ENCODE data around the gene MPST. TPM values are rescaled to one million over a fixed set of nuclear protein-coding genes. Genes with fewer than 3 reads are reported as not detected.

Gene MPST
- total RNA-seq, 4 donors from 2014 or later: 37.1 to 152 (median 84.1) TPM

DNA sequence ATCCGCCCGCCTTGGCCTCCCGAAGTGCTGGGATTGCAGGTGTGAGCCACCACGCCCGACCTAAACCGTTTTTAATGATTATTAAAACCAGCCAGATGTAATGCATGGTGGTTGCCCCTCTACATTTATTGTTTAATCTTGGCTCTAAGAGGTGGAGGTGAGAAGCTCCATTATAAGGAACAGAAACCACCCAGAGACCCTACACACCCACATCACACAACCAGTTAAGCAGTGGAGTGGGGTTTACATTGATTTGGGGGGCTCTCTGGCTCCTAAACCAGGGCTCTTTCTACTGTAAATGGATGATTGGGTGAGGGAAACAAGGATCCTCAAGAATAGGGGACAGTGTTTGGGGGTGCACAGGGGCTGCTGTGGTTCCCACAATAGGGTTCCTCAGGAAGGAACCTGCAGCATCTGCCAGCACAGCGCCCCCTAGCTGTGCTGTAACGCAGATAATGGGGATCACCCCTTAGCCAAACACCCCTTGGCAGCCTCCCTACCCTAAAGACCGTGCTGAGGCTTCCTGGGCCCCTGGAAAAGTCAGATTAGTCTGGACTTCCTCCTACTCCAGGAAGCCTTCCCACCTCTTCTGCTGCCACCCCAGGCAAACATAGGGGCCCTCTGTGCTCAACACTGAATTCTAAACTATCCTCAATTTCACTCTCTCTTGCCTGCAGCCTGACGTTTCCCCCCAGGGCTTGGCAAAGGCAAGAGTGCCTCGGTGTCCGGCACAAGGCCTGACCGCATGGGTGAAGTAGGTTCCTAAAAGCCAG is 2.4 kb downstream of the MPST start:
- no peaks in the 10 kb centered on the region for H3K9me3 ChIP-seq
- H3K27ac ChIP-seq: no peak overlapping the region
- H3K4me3 ChIP-seq: no peak overlapping the region
- peaks cover 3 to 12% of the 10 kb centered on the region in 2 donors for H3K4me1 ChIP-seq
- H3K27me3 ChIP-seq: no peaks in the 10 kb centered on the region
- H3K36me3 ChIP-seq: no peaks in the 10 kb centered on the region
- TF ChIP-seq, protein P1, sequence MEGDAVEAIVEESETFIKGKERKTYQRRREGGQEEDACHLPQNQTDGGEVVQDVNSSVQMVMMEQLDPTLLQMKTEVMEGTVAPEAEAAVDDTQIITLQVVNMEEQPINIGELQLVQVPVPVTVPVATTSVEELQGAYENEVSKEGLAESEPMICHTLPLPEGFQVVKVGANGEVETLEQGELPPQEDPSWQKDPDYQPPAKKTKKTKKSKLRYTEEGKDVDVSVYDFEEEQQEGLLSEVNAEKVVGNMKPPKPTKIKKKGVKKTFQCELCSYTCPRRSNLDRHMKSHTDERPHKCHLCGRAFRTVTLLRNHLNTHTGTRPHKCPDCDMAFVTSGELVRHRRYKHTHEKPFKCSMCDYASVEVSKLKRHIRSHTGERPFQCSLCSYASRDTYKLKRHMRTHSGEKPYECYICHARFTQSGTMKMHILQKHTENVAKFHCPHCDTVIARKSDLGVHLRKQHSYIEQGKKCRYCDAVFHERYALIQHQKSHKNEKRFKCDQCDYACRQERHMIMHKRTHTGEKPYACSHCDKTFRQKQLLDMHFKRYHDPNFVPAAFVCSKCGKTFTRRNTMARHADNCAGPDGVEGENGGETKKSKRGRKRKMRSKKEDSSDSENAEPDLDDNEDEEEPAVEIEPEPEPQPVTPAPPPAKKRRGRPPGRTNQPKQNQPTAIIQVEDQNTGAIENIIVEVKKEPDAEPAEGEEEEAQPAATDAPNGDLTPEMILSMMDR (IDR thresholded peaks at IDR 0.05): peak; percentile 35 to 65 (median 42)
- no peak for TF ChIP-seq POLR2A (IDR thresholded peaks at IDR 0.05)
- intact Hi-C loops (cut with DNase I; ENCODE audit: low total_unique reads): no loop called here
- no peak for DNase-seq

DNA sequence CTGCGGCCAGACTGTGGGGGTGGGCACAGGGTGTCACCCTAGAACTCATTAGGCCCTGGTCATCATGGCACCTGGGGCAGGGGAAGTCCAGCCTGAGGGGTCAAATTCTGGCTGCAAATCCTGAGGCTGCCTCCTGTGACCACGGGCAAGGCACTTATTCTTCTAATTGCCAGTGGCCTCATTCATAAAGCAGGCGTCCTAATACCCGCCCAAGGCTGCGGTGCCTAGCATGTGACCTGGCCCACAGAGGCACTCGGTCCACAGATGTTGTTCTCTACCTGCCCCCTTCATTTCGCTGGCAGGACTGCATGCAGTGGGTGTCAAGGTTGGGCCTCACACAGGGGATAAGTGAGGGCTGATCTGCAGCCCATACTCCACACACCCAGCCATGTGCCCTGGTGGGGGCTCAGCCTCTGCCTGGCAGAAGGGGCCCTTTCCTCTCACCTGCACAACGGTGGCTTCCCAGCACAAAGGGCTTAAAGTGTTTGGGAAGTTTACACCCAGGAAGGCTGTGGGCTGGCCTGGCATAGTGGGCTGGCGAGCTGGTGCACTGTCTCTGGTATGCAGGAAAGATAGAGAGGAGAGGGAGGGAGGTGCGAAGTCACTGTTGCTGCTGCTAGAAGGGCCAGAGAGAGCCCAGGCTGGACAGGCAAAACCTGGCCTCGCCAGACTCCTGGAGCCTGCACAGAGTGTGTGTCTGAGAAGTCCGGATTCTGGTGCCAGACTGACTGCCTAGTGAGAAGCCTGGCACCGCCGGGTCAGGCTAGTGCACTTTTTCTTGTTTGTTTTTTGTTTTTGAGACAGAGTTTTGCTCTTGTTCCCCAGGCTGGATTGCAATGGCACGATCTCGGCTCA is 3.2 kb downstream of the MPST start:
- DNase-seq: no peak
- H3K4me3 ChIP-seq: no peak overlapping the region
- H3K36me3 ChIP-seq: no peaks in the 10 kb centered on the region
- H3K9me3 ChIP-seq: no peaks in the 10 kb centered on the region
- peaks cover 3 to 6% of the 10 kb centered on the region in 2 donors for H3K4me1 ChIP-seq
- no peak overlapping the region for H3K27ac ChIP-seq
- intact Hi-C loops (cut with DNase I; ENCODE audit: low total_unique reads): no loop called here
- TF ChIP-seq, protein P1 (IDR thresholded peaks at IDR 0.05): no peak
- no peaks in the 10 kb centered on the region for H3K27me3 ChIP-seq

DNA sequence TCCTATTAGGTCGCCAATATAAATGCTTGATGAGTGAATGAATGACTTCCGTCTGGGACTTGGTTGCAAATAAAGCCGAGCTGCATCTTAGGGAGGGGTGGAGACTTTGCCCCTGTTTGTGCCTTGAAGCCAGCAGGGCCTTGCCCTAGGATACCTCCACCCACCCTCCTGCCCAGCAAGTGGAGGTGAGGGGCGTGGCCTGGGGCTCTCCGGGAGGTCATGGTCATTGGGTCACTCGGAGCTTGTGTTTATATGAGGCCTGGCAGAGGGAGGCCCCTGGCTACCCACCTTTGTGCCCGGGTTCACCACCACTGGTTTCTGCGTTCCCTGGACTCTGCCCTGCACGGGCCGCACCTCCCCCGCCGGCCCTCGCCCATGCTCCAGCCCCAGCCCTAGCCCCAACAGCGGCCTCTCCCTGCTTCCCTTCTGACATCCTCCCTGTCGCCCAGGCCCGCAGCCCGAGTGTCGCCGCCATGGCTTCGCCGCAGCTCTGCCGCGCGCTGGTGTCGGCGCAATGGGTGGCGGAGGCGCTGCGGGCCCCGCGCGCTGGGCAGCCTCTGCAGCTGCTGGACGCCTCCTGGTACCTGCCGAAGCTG is 4.3 kb downstream of the MPST start:
- intact Hi-C loops (cut with DNase I; ENCODE audit: low total_unique reads): no loop called here

DNA sequence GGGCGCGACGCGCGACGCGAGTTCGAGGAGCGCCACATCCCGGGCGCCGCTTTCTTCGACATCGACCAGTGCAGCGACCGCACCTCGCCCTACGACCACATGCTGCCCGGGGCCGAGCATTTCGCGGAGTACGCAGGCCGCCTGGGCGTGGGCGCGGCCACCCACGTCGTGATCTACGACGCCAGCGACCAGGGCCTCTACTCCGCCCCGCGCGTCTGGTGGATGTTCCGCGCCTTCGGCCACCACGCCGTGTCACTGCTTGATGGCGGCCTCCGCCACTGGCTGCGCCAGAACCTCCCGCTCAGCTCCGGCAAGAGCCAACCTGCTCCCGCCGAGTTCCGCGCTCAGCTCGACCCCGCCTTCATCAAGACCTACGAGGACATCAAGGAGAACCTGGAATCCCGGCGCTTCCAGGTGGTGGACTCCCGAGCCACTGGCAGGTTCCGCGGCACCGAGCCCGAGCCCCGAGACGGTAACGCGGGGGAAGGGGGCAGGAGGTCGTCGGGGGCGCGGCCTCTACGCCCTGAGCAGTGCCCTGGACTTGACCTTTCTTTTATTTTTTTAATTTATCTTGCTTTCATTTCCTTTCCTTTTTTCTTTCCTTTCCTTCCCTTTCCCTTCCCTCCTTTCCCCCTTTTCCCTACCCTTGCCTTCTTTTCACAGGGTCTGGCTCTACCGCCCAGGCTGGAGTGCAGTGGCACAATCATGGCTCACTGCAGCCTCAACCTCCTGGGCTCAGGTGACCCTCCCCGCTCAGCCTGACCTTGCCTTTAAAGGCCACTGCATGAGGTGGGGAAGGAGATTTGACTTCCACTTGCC is 5.0 kb downstream of the MPST start:
- Histone ChIP-seq H3K27me3 (no peaks in the 10 kb centered on the region), H3K4me1 (peaks cover 0 to 6% of the 10 kb centered on the region in 2 donors), H3K9me3 (no peaks in the 10 kb centered on the region), H3K4me3 (no peak overlapping the region), H3K27ac (no peak overlapping the region), H3K36me3 (no peaks in the 10 kb centered on the region)
- intact Hi-C loops (cut with DNase I; ENCODE audit: low total_unique reads): no loop called here
- DNase-seq: no peak
- TF ChIP-seq, protein P1 (IDR thresholded peaks at IDR 0.05): no peak
- no peak for TF ChIP-seq POLR2A (IDR thresholded peaks at IDR 0.05)

More for the DNA sequence above, 4.3 kb downstream of the MPST start:
- no peak overlapping the region for H3K27ac ChIP-seq
- no peaks in the 10 kb centered on the region for H3K27me3 ChIP-seq
- H3K4me1 ChIP-seq: peaks cover 0 to 6% of the 10 kb centered on the region in 2 donors
- H3K36me3 ChIP-seq: no peaks in the 10 kb centered on the region
- DNase-seq: no peak
- no peak overlapping the region for H3K4me3 ChIP-seq
- TF ChIP-seq, protein P1 (IDR thresholded peaks at IDR 0.05): no peak
- no peak for TF ChIP-seq POLR2A (IDR thresholded peaks at IDR 0.05)
- no peaks in the 10 kb centered on the region for H3K9me3 ChIP-seq
